ENCODE data around the gene FXYD1. TPM values are rescaled to one million over a fixed set of nuclear protein-coding genes. Genes with fewer than 3 reads are reported as not detected.
"Not testable (repeated sequence)": the region's sequence is repeated elsewhere in the genome, so short reads cannot be mapped to it uniquely, and the experiment has no call there.

Gene FXYD1
- polyA plus RNA-seq, 2 of the 4 experiments (the other 2 are of a cell fraction), result not detected

GRCh38 chr19:35151273-35152065, 12.8 kb downstream of the FXYD1 start:
- ChIA-PET POLR2A (no interaction called here), CTCF (interaction anchor here (0.7 to 13.8 kb wide), 10 partner anchors 6 to 178 kb away, joined by 3 to 163 read pairs (median 10); partner anchors contain the start of genes FXYD1, FXYD7 and LGI4)
- Histone ChIP-seq H3K4me1 (peaks cover 9% of the 10 kb centered on the region; the same call in 1 of the 3 replicates), H3K4me2 (no peak overlapping the region), H3K27ac (no peak overlapping the region), H3K9me3 (no peaks in the 10 kb centered on the region), H3K4me3 (no peak overlapping the region)
- ATAC-seq (no peak), FAIRE-seq (no peak), DNase-seq (ENCODE audit: low read depth in 1 of 2, low spot score in 1 of 2) (no peak)
- no peak for TF ChIP-seq HEYL (CRISPR knock-in tag; IDR thresholded peaks at IDR 0.05)
- TF ChIP-seq RARB (CRISPR knock-in tag; IDR thresholded peaks at IDR 0.05), result no peak
- TF ChIP-seq RCOR1 (IDR thresholded peaks at IDR 0.05; ENCODE audit: low read depth, low read length), result no peak
- no peak for TF ChIP-seq MYC (IDR thresholded peaks at IDR 0.05; ENCODE audit: borderline replicate concordance, low read length)
- TF ChIP-seq MAX (IDR thresholded peaks at IDR 0.05), result no peak
- no peak for TF ChIP-seq ZSCAN20 (CRISPR knock-in tag; IDR thresholded peaks at IDR 0.05)
- no peak for TF ChIP-seq POLR2A (IDR thresholded peaks at IDR 0.05; ENCODE audit: low read length)
- no peak for TF ChIP-seq HDAC2 (IDR thresholded peaks at IDR 0.05)
- no peak for TF ChIP-seq BCL3 (IDR thresholded peaks at IDR 0.05)
- TF ChIP-seq USF2 (IDR thresholded peaks at IDR 0.05), result no peak
- TF ChIP-seq CEBPB (IDR thresholded peaks at IDR 0.05), result no peak
- no peak for TF ChIP-seq NFE2L2 (conservative IDR thresholded peaks at IDR 0.05; ENCODE audit: low read length)
- no peak for TF ChIP-seq HMGXB4 (CRISPR knock-in tag; IDR thresholded peaks at IDR 0.05; ENCODE audit: borderline replicate concordance)
- no peak for TF ChIP-seq NR3C1 (IDR thresholded peaks at IDR 0.05)
- WGBS (ENCODE audit: missing lambda C conversion rate), result 87% methylated on average over 18 of the region's 20 CpGs

- H3K4me1 ChIP-seq; FAIRE-seq; ATAC-seq; H3K4me3 ChIP-seq; DNase-seq (ENCODE audit: low read depth in 1 of 2, low spot score in 1 of 2); H3K9me3 ChIP-seq; H3K27ac ChIP-seq: not testable (repeated sequence)
- ChIA-PET CTCF (interaction anchor here (0.6 to 13.8 kb wide), 22 partner anchors 8 to 187 kb away, joined by 3 to 163 read pairs (median 4); partner anchors contain the start of genes FXYD1, FXYD7 and LGI4), POLR2A (interaction anchor here (0.6 kb wide), 1 partner anchor 94 kb away, joined by 3 read pairs; no protein-coding TSS in a partner anchor)
- WGBS (ENCODE audit: missing lambda C conversion rate), result 88% methylated on average over 10 of the region's 10 CpGs
- H3K4me2 ChIP-seq, result peak overlapping the region; percentile 88
These were observed 14.5 kb downstream of the FXYD1 start for GRCh38 chr19:35153129-35153522.

- H3K9me3 ChIP-seq, result no peaks in the 10 kb centered on the region
- peak overlapping the region; percentile 68 for H3K4me3 ChIP-seq
- ATAC-seq (peak; percentile 74 to 86), DNase-seq (ENCODE audit: low read depth in 1 of 2, low spot score in 1 of 2) (peak; percentile 71 to 95), FAIRE-seq (no peak)
- ChIA-PET POLR2A (interaction anchor here (1.5 kb wide), 1 partner anchor 13 kb away, joined by 3 read pairs; no protein-coding TSS in a partner anchor), CTCF (interaction anchor here (0.5 to 13.8 kb wide), 29 partner anchors 9 to 1067 kb away, joined by 3 to 163 read pairs (median 4); partner anchors contain the start of genes FXYD1, FXYD7 and LGI4)
- WGBS (ENCODE audit: missing lambda C conversion rate), result 17% methylated on average over 34 of the region's 36 CpGs
- H3K27ac ChIP-seq, result peak overlapping the region; percentile 79 to 90
- H3K4me1 ChIP-seq, result peaks cover 9% of the 10 kb centered on the region; the same call in 1 of the 3 replicates
- H3K4me2 ChIP-seq, result peak overlapping the region; percentile 88
- TF ChIP-seq SREBF2 (IDR thresholded peaks at IDR 0.05) (no peak), CEBPB (IDR thresholded peaks at IDR 0.05) (no peak), EP300 (IDR thresholded peaks at IDR 0.05) (no peak), REST (IDR thresholded peaks at IDR 0.05) (no peak), E2F6 (IDR thresholded peaks at IDR 0.05; ENCODE audit: borderline replicate concordance, low read depth) (no peak), POLR2A (IDR thresholded peaks at IDR 0.05; ENCODE audit: low read length) (no peak), HMGXB4 (CRISPR knock-in tag; IDR thresholded peaks at IDR 0.05; ENCODE audit: borderline replicate concordance) (no peak), NFE2L2 (conservative IDR thresholded peaks at IDR 0.05; ENCODE audit: low read length) (no peak), ZC3H11A (IDR thresholded peaks at IDR 0.05) (no peak)
These were observed 15.3 kb downstream of the FXYD1 start for GRCh38 chr19:35153701-35154524.

Measured in A549 (cell line).